PFSK-1 (cell line): Measurements from ENCODE around the gene SNX13.

Experiments
- POLR2AphosphoS5 ChIP-seq: IDR thresholded peaks from 2 replicates; pipeline ENCODE4 v1.6.1; 2012; ENCODE audit warnings: low read depth, mild to moderate bottlenecking, control low read depth, low read length, moderate library complexity
- TAF1 ChIP-seq: IDR thresholded peaks from 2 replicates; pipeline ENCODE4 v1.6.1; 2012; ENCODE audit warnings: low read length, control low read depth, borderline replicate concordance; ENCODE audit not compliant: insufficient read depth

GRCh38 chr7:17832242-17832641, 108.1 kb downstream of the SNX13 start:
- TF ChIP-seq TAF1 = no peak
- no peak for TF ChIP-seq POLR2AphosphoS5
